Hepatocyte (in vitro differentiated cells): ENCODE measurements around the gene CBX5. TPM values are rescaled to one million over a fixed set of nuclear protein-coding genes. Genes with fewer than 3 reads are reported as not detected.

Experiments
- DNase-seq: peaks from one replicate; pipeline ENCODE4 v3.0.0-alpha.2; 2016; ENCODE audit warnings: low spot score
- H2AFZ ChIP-seq: fragments of 200-600 bp; sonication (generic); 2 replicates; pipeline ENCODE4 v1.6.0; 2016; ENCODE audit warnings: antibody characterized with exemption, mild to moderate bottlenecking
- H3K27ac ChIP-seq: fragments of 200-600 bp; sonication (generic); 2 replicates; pipeline ENCODE4 v1.5.1; 2016; ENCODE audit warnings: mild to moderate bottlenecking
- H3K27me3 ChIP-seq: fragments of 200-600 bp; sonication (generic); 2 replicates; pipeline ENCODE4 v1.6.1; 2016
- H3K36me3 ChIP-seq: fragments of 200-600 bp; sonication (generic); replicated peaks from 2 replicates; pipeline ENCODE4 v1.5.1; 2016; ENCODE audit warnings: low read depth; ENCODE audit not compliant: insufficient read depth
- H3K4me1 ChIP-seq: fragments of 200-600 bp; sonication (generic); 2 replicates; pipeline ENCODE4 v1.5.1; 2016; ENCODE audit warnings: mild to moderate bottlenecking, moderate library complexity; ENCODE audit not compliant: insufficient read depth
- H3K4me2 ChIP-seq: fragments of 200-600 bp; sonication (generic); 2 replicates; pipeline ENCODE4 v1.6.0; 2016
- H3K4me3 ChIP-seq: fragments of 200-600 bp; sonication (generic); 2 replicates; pipeline ENCODE4 v1.5.1; 2016; ENCODE audit warnings: mild to moderate bottlenecking
- H3K79me2 ChIP-seq: fragments of 200-600 bp; sonication (generic); 2 replicates; pipeline ENCODE4 v1.6.0; 2017; ENCODE audit warnings: mild to moderate bottlenecking
- H3K9me2 ChIP-seq: fragments of 200-600 bp; sonication (generic); replicated peaks from 2 replicates; pipeline ENCODE4 v1.6.0; 2017; ENCODE audit warnings: mild to moderate bottlenecking; ENCODE audit not compliant: insufficient read depth
- H3K9me3 ChIP-seq: fragments of 200-600 bp; sonication (generic); 2 replicates; pipeline ENCODE4 v1.5.1; 2016; ENCODE audit warnings: low read depth, mild to moderate bottlenecking
- H4K20me1 ChIP-seq: fragments of 200-600 bp; sonication (generic); 2 replicates; pipeline ENCODE4 v1.6.0; 2016; ENCODE audit warnings: mild to moderate bottlenecking; ENCODE audit not compliant: insufficient read depth, poor library complexity, severe bottlenecking
- EZH2 ChIP-seq: fragments of 200-600 bp; sonication (generic); IDR thresholded peaks from 2 replicates; pipeline ENCODE4 v1.6.1; 2016; ENCODE audit warnings: antibody characterized with exemption, mild to moderate bottlenecking, borderline replicate concordance
- EZH2phosphoT487 ChIP-seq: fragments of 200-600 bp; sonication (generic); IDR thresholded peaks from one replicate; pipeline ENCODE4 v1.6.1; 2018; ENCODE audit warnings: antibody characterized with exemption, mild to moderate bottlenecking, low read depth, moderate library complexity; ENCODE audit not compliant: unreplicated experiment, severe bottlenecking
- WGBS: methylation state at CpG from one replicate; pipeline ENCODE4 v1.1.6; 2016; ENCODE audit warnings: low lambda C conversion rate; ENCODE audit errors: missing lambda C conversion rate; 5-methylcytosine and 5-hydroxymethylcytosine counted together
- polyA plus RNA-seq: library from polyadenylated mRNA; unstranded; fragments of >200 nt; fragmentation: Nextera tagmentation; extraction: Ambion mirVana; gene quantifications from 2 replicates; pipeline ENCODE4 v1.2.1, GENCODE V29; 2016
- total RNA-seq: library from RNA; depleted of rRNA; stranded (reverse); fragments of >200 nt; gene quantifications from 2 replicates; pipeline ENCODE4 v1.2.3, GENCODE V29; 2014
- TF ChIP-seq, protein P1 (sequence below): fragments of 200-600 bp; sonication (generic); IDR thresholded peaks from 2 replicates; pipeline ENCODE4 v1.5.1; 2016; ENCODE audit warnings: antibody characterized with exemption, mild to moderate bottlenecking; ENCODE audit not compliant: poor library complexity

CBX5 gene
- total and polyA plus RNA-seq, 2 experiments from 2014 or later, result 21.9 to 60.1 TPM

DNA sequence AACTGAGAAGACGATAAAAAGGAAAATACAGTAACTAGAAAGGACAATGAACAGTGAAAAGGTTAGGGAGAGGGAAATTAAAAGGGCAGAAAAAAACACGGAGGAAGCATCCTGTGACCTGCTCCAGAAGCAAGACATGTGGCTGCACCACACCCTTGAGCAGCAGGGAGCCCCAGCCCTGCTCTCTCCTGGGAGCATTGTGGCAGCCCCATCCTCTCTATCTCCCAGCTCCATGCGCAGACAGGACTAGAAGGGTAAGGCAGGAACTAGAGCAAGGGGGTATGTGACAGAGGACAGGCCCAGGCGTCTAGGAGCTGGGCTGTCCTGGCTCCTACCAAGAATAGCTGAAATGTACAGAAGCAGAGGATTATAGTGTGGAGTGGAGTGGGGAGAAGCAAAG is 52.5 kb downstream of the CBX5 start:
- no peak overlapping the region for H3K4me2 ChIP-seq
- H3K79me2 ChIP-seq, result no peaks in the 10 kb centered on the region
- no peak for TF ChIP-seq EZH2
- TF ChIP-seq EZH2phosphoT487, result no peak
- TF ChIP-seq, protein P1, sequence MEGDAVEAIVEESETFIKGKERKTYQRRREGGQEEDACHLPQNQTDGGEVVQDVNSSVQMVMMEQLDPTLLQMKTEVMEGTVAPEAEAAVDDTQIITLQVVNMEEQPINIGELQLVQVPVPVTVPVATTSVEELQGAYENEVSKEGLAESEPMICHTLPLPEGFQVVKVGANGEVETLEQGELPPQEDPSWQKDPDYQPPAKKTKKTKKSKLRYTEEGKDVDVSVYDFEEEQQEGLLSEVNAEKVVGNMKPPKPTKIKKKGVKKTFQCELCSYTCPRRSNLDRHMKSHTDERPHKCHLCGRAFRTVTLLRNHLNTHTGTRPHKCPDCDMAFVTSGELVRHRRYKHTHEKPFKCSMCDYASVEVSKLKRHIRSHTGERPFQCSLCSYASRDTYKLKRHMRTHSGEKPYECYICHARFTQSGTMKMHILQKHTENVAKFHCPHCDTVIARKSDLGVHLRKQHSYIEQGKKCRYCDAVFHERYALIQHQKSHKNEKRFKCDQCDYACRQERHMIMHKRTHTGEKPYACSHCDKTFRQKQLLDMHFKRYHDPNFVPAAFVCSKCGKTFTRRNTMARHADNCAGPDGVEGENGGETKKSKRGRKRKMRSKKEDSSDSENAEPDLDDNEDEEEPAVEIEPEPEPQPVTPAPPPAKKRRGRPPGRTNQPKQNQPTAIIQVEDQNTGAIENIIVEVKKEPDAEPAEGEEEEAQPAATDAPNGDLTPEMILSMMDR, result no peak
- H3K36me3 ChIP-seq, result no peaks in the 10 kb centered on the region
- H3K9me2 ChIP-seq, result no peaks in the 10 kb centered on the region
- H3K27ac ChIP-seq, result no peak overlapping the region
- no peak overlapping the region for H3K4me3 ChIP-seq
- no peaks in the 10 kb centered on the region for H3K9me3 ChIP-seq
- H3K4me1 ChIP-seq, result no peaks in the 10 kb centered on the region
- 76% methylated on average over 4 of the region's 4 CpGs for WGBS
- H3K27me3 ChIP-seq, result no peaks in the 10 kb centered on the region
- DNase-seq, result no peak
- no peak overlapping the region for H2AFZ ChIP-seq
- H4K20me1 ChIP-seq, result no peaks in the 10 kb centered on the region

DNA sequence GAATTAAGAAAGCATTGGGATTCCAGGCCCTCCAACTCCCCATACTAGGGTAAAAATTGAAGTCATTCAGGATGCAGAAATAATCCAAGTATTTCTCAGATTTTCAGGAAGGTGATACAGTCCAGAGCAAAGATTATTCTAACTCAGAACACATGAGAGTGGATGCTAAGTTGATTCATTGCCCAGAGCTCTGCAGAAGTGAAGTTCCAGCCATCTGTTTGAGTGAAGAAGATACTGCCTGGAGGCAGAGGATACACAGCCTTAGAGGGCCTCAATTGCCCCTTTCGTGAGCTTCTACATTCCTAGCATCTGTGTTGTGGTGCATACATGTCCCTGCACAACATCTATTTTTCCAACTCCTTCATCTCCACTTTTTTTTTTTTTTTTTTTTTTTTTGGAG is 54.3 kb downstream of the CBX5 start:
- no peaks in the 10 kb centered on the region for H3K79me2 ChIP-seq
- no peak overlapping the region for H3K4me3 ChIP-seq
- no peaks in the 10 kb centered on the region for H3K9me3 ChIP-seq
- no peaks in the 10 kb centered on the region for H3K9me2 ChIP-seq
- H3K27ac ChIP-seq, result no peak overlapping the region
- no peaks in the 10 kb centered on the region for H3K36me3 ChIP-seq
- TF ChIP-seq, protein P1, result no peak
- no peak for TF ChIP-seq EZH2phosphoT487
- TF ChIP-seq EZH2, result no peak
- no peak for DNase-seq
- no peaks in the 10 kb centered on the region for H3K27me3 ChIP-seq
- H3K4me1 ChIP-seq, result no peaks in the 10 kb centered on the region
- 50% methylated on average over 1 of the region's 1 CpG for WGBS
- H4K20me1 ChIP-seq, result no peaks in the 10 kb centered on the region
- no peak overlapping the region for H3K4me2 ChIP-seq
- no peak overlapping the region for H2AFZ ChIP-seq

DNA sequence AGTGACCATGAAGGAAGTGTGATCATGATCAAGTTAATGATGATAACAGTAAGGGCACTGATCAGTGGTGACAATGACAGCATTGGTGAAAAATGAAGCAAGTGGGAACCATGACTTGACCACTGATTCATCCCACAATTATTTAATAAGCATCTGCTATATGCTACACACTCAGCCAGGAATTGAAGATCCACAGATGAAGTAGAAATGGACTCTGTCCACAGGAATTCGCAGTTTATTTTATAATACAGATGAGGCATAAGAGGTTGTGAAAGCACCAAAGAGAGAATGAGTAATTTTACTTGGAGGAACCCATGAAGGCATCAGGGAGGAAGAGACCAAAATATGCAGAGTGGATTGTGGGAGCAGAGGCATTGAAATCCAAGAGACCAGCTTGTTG is 57.3 kb downstream of the CBX5 start:
- no peak overlapping the region for H3K27ac ChIP-seq
- H3K4me2 ChIP-seq, result no peak overlapping the region
- no peak for TF ChIP-seq EZH2phosphoT487
- TF ChIP-seq, protein P1, result no peak
- TF ChIP-seq EZH2, result no peak

DNA sequence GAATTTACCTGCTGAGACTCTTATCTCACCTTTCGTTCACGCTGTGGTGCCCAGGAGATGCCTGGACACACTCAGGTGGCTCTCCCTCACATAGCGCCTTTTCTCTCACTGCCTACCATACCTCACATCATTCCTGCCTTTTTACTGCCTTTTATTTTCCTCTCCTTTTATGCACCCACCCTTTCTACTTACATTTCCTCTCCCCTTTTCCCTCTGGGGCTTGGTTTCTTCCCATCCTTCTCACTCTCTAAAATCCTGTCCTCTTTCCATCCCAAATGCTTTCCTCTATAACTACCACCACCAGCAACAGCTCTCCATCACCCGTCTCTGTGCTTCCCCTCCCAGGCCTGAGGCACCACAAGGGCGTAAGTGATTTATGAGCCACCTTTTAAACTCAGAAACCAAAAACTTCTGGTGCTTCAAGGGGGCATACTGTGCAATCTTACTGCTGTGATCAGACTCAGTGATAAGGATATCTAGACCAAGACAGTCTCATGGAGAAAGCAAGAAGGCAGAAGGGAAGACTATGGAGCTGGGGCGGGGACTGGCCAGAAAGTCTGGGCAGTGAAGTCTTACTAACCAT is 58.4 kb downstream of the CBX5 start:
- H2AFZ ChIP-seq, result no peak overlapping the region
- H3K36me3 ChIP-seq, result no peaks in the 10 kb centered on the region

More for the DNA sequence above, 57.3 kb downstream of the CBX5 start:
- Histone ChIP-seq H4K20me1 (no peaks in the 10 kb centered on the region), H3K9me3 (no peaks in the 10 kb centered on the region), H3K36me3 (no peaks in the 10 kb centered on the region), H3K4me3 (no peak overlapping the region), H3K27me3 (peaks cover 15% of the 10 kb centered on the region), H2AFZ (no peak overlapping the region), H3K4me1 (peaks cover under 1% of the 10 kb centered on the region), H3K79me2 (no peaks in the 10 kb centered on the region), H3K9me2 (no peaks in the 10 kb centered on the region)
- WGBS, result 91% methylated on average over 1 of the region's 1 CpG
- no peak for DNase-seq

More for the DNA sequence above, 58.4 kb downstream of the CBX5 start:
- TF ChIP-seq EZH2phosphoT487, result no peak
- TF ChIP-seq, protein P1, result no peak
- TF ChIP-seq EZH2, result no peak
- Histone ChIP-seq H3K4me1 (peaks cover 6% of the 10 kb centered on the region), H3K9me2 (no peaks in the 10 kb centered on the region), H3K27me3 (peaks cover 22% of the 10 kb centered on the region), H4K20me1 (no peaks in the 10 kb centered on the region), H3K4me2 (no peak overlapping the region), H3K4me3 (no peak overlapping the region), H3K27ac (no peak overlapping the region), H3K9me3 (no peaks in the 10 kb centered on the region), H3K79me2 (no peaks in the 10 kb centered on the region)
- WGBS, result 75% methylated on average over 6 of the region's 6 CpGs
- no peak for DNase-seq
